Trophoblast cell (in vitro differentiated cells and primary cell): Measurements from ENCODE around the gene LRGUK.

Experiments used
- DNase-seq, 2 donors: peaks; one replicate each; pipeline ENCODE4 v3.0.0-alpha.2; 2016
- H2AFZ ChIP-seq: 2 replicates; pipeline ENCODE4 v1.6.1; 2013; ENCODE audit warnings: low read length, moderate library complexity, mild to moderate bottlenecking; ENCODE audit not compliant: insufficient read depth, poor library complexity
- H2AK5ac ChIP-seq: 2 replicates; pipeline ENCODE4 v1.6.1; 2013; ENCODE audit warnings: mild to moderate bottlenecking, low read length
- H2BK120ac ChIP-seq: 2 replicates; pipeline ENCODE4 v1.6.1; 2013; ENCODE audit warnings: low read length, mild to moderate bottlenecking, moderate library complexity; ENCODE audit not compliant: insufficient read depth, poor library complexity
- H2BK12ac ChIP-seq: 2 replicates; pipeline ENCODE4 v1.6.1; 2013; ENCODE audit warnings: mild to moderate bottlenecking, low read length, moderate library complexity
- H2BK5ac ChIP-seq: 2 replicates; pipeline ENCODE4 v1.6.1; 2013; ENCODE audit warnings: low read length, low read depth, moderate library complexity, mild to moderate bottlenecking; ENCODE audit not compliant: poor library complexity
- H3K14ac ChIP-seq: 2 replicates; pipeline ENCODE4 v1.6.1; 2013; ENCODE audit warnings: mild to moderate bottlenecking, low read length
- H3K18ac ChIP-seq: 2 replicates; pipeline ENCODE4 v1.6.1; 2013; ENCODE audit warnings: mild to moderate bottlenecking, low read length
- H3K23ac ChIP-seq: 2 replicates; pipeline ENCODE4 v1.6.1; 2013; ENCODE audit warnings: low read length
- H3K27ac ChIP-seq: 2 replicates; pipeline ENCODE4 v1.5.1; 2013; ENCODE audit warnings: low read depth, mild to moderate bottlenecking, inconsistent platforms, low read length, moderate library complexity
- H3K27me3 ChIP-seq: 2 replicates; pipeline ENCODE4 v1.6.1; 2013; ENCODE audit warnings: inconsistent platforms, mild to moderate bottlenecking, low read length, moderate library complexity; ENCODE audit not compliant: insufficient read depth
- H3K36me3 ChIP-seq, 2 experiments: 1 replicate in 1 of 2; 2 replicates in 1 of 2; pipeline ENCODE4 v1.6.1; 2013; ENCODE audit warnings: low read length in 2 of 2, mild to moderate bottlenecking in 2 of 2, moderate library complexity in 1 of 2; ENCODE audit not compliant: insufficient read depth in 2 of 2, control insufficient read depth in 1 of 2
- H3K4ac ChIP-seq: 2 replicates; pipeline ENCODE4 v1.6.1; 2013; ENCODE audit warnings: low read depth, mild to moderate bottlenecking, low read length, moderate library complexity
- H3K4me1 ChIP-seq, 2 experiments: 1 replicate in 1 of 2; 2 replicates in 1 of 2; pipeline ENCODE4 v1.6.1; 2013; ENCODE audit warnings: low read length in 2 of 2, mild to moderate bottlenecking in 2 of 2, moderate library complexity in 1 of 2; ENCODE audit not compliant: insufficient read depth in 2 of 2, control insufficient read depth in 1 of 2
- H3K4me2 ChIP-seq: 2 replicates; pipeline ENCODE4 v1.6.1; 2013; ENCODE audit warnings: inconsistent platforms, mild to moderate bottlenecking, low read length, moderate library complexity
- H3K4me3 ChIP-seq: 2 replicates; pipeline ENCODE4 v1.5.1; 2013; ENCODE audit warnings: mild to moderate bottlenecking, low read depth, low read length, inconsistent platforms
- H3K79me1 ChIP-seq: one replicate; pipeline ENCODE4 v1.6.1; 2013; ENCODE audit warnings: low read length
- H3K79me2 ChIP-seq: 2 replicates; pipeline ENCODE4 v1.6.1; 2013; ENCODE audit warnings: low read length, mild to moderate bottlenecking; ENCODE audit not compliant: control insufficient read depth, insufficient read depth, poor library complexity
- H3K9ac ChIP-seq: 2 replicates; pipeline ENCODE4 v1.6.1; 2013; ENCODE audit warnings: mild to moderate bottlenecking, low read length
- H3K9me3 ChIP-seq: 2 replicates; pipeline ENCODE4 v1.6.1; 2013; ENCODE audit warnings: low read depth, mild to moderate bottlenecking, control low read depth, inconsistent platforms, low read length; ENCODE audit not compliant: insufficient read depth
- H4K12ac ChIP-seq: 2 replicates; pipeline ENCODE4 v1.6.1; 2013; ENCODE audit warnings: low read depth, mild to moderate bottlenecking, low read length, moderate library complexity
- H4K8ac ChIP-seq: 2 replicates; pipeline ENCODE4 v1.6.1; 2013; ENCODE audit warnings: low read depth, mild to moderate bottlenecking, low read length, moderate library complexity
- H4K91ac ChIP-seq: one replicate; pipeline ENCODE4 v1.6.1; 2013; ENCODE audit warnings: low read depth, mild to moderate bottlenecking, low read length, moderate library complexity
- WGBS: extraction: QIAGEN DNeasy Blood & Tissue Kit; methylation state at CpG from one replicate; pipeline ENCODE4 v1.1.7; 2013; ENCODE audit warnings: missing lambda C conversion rate; ENCODE audit not compliant: insufficient read length, insufficient coverage; ENCODE audit errors: extremely low coverage; 5-methylcytosine and 5-hydroxymethylcytosine counted together

LRGUK gene

GRCh38 chr7:134278502-134279153 lies 151.5 kb downstream of the LRGUK start:
- Histone ChIP-seq H3K14ac (no peak overlapping the region), H2AFZ (no peak overlapping the region), H3K36me3 (no peaks in the 10 kb centered on the region), H3K79me2 (no peaks in the 10 kb centered on the region), H3K4me1 (no peaks in the 10 kb centered on the region), H3K79me1 (no peaks in the 10 kb centered on the region), H3K9me3 (no peaks in the 10 kb centered on the region), H4K12ac (no peak overlapping the region), H2AK5ac (no peak overlapping the region), H3K18ac (no peak overlapping the region), H3K4me2 (no peak overlapping the region), H2BK5ac (no peak overlapping the region), H2BK120ac (no peak overlapping the region), H3K9ac (no peak overlapping the region), H3K4ac (no peak overlapping the region), H2BK12ac (no peak overlapping the region), H3K4me3 (no peak overlapping the region), H3K27ac (no peak overlapping the region), H3K27me3 (no peaks in the 10 kb centered on the region), H3K23ac (no peak overlapping the region), H4K91ac (no peak overlapping the region), H4K8ac (no peak overlapping the region)
- WGBS, result no CpG with 5 or more reads among the region's 7 CpGs
- DNase-seq, result no peak

DNA sequence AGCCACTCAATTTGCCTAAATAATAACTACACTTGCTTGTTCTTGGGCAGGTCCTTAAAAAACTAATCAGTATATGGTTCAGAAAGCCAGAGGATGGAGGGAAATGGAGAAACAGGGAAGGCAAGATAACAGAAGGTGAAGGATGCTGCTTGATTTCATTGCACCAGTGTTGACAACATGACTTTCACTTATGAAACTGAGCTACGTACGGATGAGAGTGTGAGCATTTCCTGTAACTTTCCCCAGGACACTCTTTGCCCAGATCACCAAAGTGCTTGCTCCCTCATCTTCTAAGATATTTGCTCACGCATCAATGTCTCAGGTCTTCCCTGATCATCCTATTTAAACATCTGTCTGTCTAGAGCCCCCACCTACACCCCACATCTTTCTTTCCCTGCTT lies 152.2 kb downstream of the LRGUK start:
- Histone ChIP-seq H3K27ac (no peak overlapping the region), H3K9ac (no peak overlapping the region)
- WGBS, result no CpG with 5 or more reads among the region's 3 CpGs

DNA sequence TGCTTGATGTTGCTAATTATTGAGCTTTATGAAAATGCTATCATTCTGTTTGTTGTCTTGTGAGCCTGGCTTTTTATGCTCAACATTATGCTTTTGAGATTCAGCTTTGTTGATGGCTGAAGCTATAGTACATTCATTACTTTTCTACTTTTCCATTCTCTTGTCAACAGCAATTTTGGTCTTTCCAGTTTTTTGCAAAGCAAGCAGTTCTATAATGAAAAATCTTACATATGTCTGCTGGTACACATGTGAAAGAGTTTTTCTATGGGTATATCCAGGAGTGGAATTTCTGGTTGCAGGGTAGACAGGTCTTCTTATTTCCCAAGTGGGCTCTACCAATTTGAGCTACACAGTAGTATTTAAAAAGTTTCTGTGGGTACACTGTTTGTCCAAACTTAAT lies 152.8 kb downstream of the LRGUK start:
- no peaks in the 10 kb centered on the region for H3K4me1 ChIP-seq
- H4K8ac ChIP-seq, result no peak overlapping the region
- H3K4me2 ChIP-seq, result no peak overlapping the region
- no peaks in the 10 kb centered on the region for H3K79me2 ChIP-seq
- H2BK5ac ChIP-seq, result no peak overlapping the region
- H3K36me3 ChIP-seq, result no peaks in the 10 kb centered on the region
- H3K23ac ChIP-seq, result no peak overlapping the region
- H2AK5ac ChIP-seq, result no peak overlapping the region
- no peak overlapping the region for H4K12ac ChIP-seq
- no peaks in the 10 kb centered on the region for H3K79me1 ChIP-seq
- peaks cover 1% of the 10 kb centered on the region for H3K9me3 ChIP-seq
- H4K91ac ChIP-seq, result no peak overlapping the region
- H2BK120ac ChIP-seq, result no peak overlapping the region
- H3K18ac ChIP-seq, result no peak overlapping the region
- H3K27me3 ChIP-seq, result no peaks in the 10 kb centered on the region
- no peak overlapping the region for H3K27ac ChIP-seq
- no peak overlapping the region for H3K9ac ChIP-seq
- no peak for DNase-seq
- H3K4ac ChIP-seq, result no peak overlapping the region
- H3K4me3 ChIP-seq, result no peak overlapping the region
- H2BK12ac ChIP-seq, result no peak overlapping the region
- H3K14ac ChIP-seq, result no peak overlapping the region
- H2AFZ ChIP-seq, result no peak overlapping the region

More for the DNA sequence above, 152.2 kb downstream of the LRGUK start:
- no peak overlapping the region for H2BK5ac ChIP-seq
- H3K14ac ChIP-seq, result no peak overlapping the region
- H2BK120ac ChIP-seq, result no peak overlapping the region
- H3K79me2 ChIP-seq, result no peaks in the 10 kb centered on the region
- H2AK5ac ChIP-seq, result no peak overlapping the region
- H3K9me3 ChIP-seq, result no peaks in the 10 kb centered on the region
- H3K4me1 ChIP-seq, result no peaks in the 10 kb centered on the region
- DNase-seq, result no peak
- no peak overlapping the region for H4K12ac ChIP-seq
- H2BK12ac ChIP-seq, result no peak overlapping the region
- no peak overlapping the region for H3K4ac ChIP-seq
- no peaks in the 10 kb centered on the region for H3K79me1 ChIP-seq
- no peak overlapping the region for H3K4me2 ChIP-seq
- H3K23ac ChIP-seq, result peak overlapping the region; percentile 53
- H4K91ac ChIP-seq, result no peak overlapping the region
- H2AFZ ChIP-seq, result no peak overlapping the region
- no peaks in the 10 kb centered on the region for H3K36me3 ChIP-seq
- H3K27me3 ChIP-seq, result no peaks in the 10 kb centered on the region
- H3K4me3 ChIP-seq, result no peak overlapping the region
- H4K8ac ChIP-seq, result no peak overlapping the region
- no peak overlapping the region for H3K18ac ChIP-seq

DNA sequence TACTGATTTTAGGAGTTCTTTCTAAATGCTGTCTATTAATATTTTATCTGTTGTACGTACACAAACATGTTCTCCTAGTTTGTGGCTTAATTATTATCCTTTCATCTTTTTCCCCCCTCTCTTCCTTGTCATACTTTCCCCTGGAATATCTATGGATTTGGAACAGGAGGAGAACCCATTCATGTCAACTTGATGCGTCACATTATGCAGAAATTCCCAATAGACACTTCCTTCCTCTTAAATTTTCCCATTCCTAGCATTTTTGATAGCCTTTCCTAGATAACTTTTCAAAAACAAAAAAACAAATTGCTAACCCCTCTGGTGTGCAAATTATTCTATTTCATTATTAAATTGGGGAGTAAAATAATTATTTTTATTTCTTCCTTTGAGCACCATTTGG lies 153.4 kb downstream of the LRGUK start:
- no peak overlapping the region for H2BK120ac ChIP-seq
- no peak overlapping the region for H3K4me3 ChIP-seq
- no peak overlapping the region for H3K14ac ChIP-seq
- no peak overlapping the region for H2BK12ac ChIP-seq
- H2AFZ ChIP-seq, result no peak overlapping the region
- H3K23ac ChIP-seq, result no peak overlapping the region
- no peak overlapping the region for H3K27ac ChIP-seq
- H3K79me1 ChIP-seq, result no peaks in the 10 kb centered on the region
- H3K36me3 ChIP-seq, result no peaks in the 10 kb centered on the region
- no peak overlapping the region for H4K12ac ChIP-seq
- no peaks in the 10 kb centered on the region for H3K4me1 ChIP-seq
- no peak overlapping the region for H2AK5ac ChIP-seq
- H3K4me2 ChIP-seq, result no peak overlapping the region
- H3K79me2 ChIP-seq, result no peaks in the 10 kb centered on the region
- H2BK5ac ChIP-seq, result no peak overlapping the region
- no peak overlapping the region for H3K9ac ChIP-seq
- no peak overlapping the region for H3K18ac ChIP-seq
- no peak overlapping the region for H4K8ac ChIP-seq
- H3K27me3 ChIP-seq, result no peaks in the 10 kb centered on the region
- peaks cover 1% of the 10 kb centered on the region for H3K9me3 ChIP-seq
- no peak overlapping the region for H4K91ac ChIP-seq
- DNase-seq, result no peak
- no CpG with 5 or more reads among the region's 2 CpGs for WGBS
- no peak overlapping the region for H3K4ac ChIP-seq
